GM18951 (cell line): ENCODE results near the gene RFTN1.
"Not testable (repeated sequence)": the region's sequence is repeated elsewhere in the genome, so short reads cannot be mapped to it uniquely, and the experiment has no call there.

Experiments
- POLR2A ChIP-seq: IDR thresholded peaks from 4 replicates; pipeline ENCODE4 v1.6.1; 2011; ENCODE audit warnings: mild to moderate bottlenecking; ENCODE audit not compliant: insufficient read length, insufficient read depth; ENCODE audit errors: extremely low read depth
- in situ Hi-C: fragments of 300-500 bp; cut with MboI; formaldehyde crosslinking; loops from one replicate; pipeline ENCODE4 v1.12.0; 2022; ENCODE audit warnings: low sequenced_read_pairs, mixed read lengths, inconsistent platforms; ENCODE audit not compliant: unreplicated experiment

RFTN1 gene

DNA sequence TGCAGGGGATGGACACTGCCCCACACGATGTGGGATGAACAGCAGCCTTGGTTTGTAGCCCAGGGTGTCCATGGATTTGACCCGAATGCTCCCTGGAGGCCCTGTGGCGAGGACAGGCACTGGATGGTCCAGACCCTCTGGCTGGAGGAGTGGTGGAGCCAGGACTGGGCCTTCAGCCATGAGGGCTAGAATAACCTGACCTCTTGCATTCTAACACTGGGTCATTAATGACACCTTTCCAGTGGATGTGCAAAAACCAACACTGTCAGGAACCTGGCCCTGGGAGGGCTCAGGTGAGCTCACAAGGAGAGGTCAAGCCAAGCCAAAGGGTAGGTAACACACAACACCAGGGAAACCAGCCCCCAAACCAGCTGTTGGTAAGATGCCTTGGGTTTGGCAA, 197.1 kb downstream of the RFTN1 start:
- in situ Hi-C loops: no loop called here
- TF ChIP-seq POLR2A: no peak

DNA sequence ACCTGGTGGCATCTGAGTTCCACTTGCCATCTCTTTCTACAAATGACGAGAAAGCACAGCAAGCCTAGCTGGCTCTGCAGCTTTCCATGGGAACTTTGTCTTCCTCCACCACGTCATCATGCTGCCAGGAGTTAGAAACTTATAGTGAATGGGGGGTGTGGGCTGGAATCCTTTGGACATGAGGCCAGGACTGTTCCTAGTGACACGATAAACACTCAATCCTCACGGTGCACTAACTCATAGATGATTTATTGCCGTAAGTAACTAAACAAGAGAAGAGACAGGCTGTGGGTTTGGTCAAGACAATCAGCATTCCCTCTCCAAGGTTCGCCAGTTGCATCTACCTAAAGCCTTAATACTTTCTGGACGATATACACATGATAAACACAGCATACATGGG, 197.9 kb downstream of the RFTN1 start:
- no peak for TF ChIP-seq POLR2A
- in situ Hi-C loops: no loop called here

DNA sequence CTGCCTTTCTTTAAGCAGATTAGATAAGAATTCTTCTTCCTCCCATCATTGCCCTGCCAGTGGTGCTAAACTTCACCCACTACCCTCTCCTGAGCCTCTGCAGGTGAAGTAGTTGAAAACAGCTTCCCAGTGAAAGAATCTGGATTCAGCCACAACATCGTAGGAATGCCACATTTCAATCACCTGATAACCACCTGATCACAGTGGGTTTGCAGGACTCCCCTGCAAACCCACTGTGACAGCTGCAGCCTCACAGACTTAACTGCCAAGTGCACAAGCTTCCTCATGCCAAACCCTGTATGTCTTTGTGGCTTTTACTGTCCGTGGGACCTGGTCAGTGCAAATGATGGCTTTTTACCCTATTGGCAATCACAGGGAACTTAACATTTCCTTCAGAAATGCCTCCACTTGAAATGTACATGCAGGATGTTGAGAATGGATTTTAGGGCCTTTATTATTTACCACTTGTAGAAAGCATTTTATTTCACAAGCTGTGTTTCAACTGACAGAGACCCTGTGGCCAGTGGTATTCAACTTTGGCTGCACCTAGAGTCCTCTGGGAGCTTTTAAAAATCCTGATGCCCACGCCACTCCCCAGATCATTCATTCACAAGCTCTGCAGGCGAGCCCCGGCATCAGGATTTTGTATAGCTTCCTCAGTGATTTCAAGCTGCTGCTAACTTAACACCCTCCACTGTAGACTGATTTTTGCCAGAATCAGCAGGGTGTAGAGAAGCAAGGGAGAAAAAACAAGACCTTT, 199.4 kb downstream of the RFTN1 start:
- in situ Hi-C loops: no loop called here
- TF ChIP-seq POLR2A: no peak

DNA sequence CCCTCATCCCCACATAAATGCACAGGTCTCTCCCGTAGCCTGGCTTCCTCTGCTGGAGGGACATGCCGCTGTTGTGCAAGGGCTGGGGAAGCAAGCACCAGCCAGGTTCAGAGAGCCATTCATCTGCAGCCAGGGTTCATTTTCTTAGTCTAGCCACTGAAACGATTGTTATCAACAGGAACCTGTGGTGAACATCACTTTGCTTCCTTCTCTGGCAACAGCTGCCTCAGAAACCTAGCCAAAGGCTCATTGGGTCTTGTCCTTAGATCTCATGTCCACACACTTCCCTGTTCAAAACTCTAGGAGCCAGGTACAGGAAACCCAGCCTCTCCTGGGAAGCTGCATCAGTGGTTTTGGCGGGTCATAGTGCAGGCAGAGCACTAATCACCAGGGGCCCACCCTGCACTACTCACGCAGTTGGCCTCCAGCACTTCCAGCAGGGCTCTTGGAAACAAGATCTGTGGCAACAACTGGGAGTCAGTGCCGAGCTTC, 201.5 kb downstream of the RFTN1 start:
- in situ Hi-C loops: no loop called here
- TF ChIP-seq POLR2A: peak; percentile 27

DNA sequence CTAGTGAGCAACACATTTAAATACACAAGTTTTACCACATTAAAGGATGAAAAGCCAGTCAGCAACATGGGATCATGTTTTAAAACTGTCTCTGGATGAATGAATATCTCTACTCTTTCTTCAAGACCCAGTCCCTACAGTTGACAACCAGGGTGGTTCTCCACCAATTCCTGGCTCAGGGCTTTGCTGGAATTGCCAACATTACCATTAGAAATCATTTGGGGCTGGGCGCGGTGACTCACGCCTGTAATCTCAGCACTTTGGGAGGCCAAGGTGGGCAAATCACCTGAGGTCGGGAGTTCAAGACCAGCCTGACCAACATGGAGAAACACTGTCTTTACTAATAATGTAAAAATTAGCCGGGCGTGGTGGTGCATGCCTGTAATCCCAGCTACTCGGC, 203.0 kb downstream of the RFTN1 start:
- in situ Hi-C loops: not testable (repeated sequence)

DNA sequence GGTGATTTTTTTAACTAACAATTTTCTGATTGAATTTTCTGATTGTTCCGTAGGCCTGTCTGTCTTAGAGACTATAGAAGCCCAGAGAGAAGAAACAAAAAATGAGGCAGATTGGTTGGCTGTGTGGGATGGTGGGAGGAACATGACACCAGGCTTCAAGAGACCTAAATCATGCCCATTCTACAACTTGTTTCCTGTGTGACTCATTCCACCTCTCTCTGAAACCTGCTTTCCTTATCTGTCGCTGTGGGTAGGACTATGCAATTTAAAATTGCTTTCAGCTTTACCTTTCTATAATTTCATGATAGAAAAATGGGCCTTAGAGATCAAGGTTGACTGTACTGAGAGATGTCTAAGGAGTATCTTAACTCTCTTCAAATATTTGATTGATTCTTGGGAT, 203.9 kb downstream of the RFTN1 start:
- in situ Hi-C loops: no loop called here
- no peak for TF ChIP-seq POLR2A

DNA sequence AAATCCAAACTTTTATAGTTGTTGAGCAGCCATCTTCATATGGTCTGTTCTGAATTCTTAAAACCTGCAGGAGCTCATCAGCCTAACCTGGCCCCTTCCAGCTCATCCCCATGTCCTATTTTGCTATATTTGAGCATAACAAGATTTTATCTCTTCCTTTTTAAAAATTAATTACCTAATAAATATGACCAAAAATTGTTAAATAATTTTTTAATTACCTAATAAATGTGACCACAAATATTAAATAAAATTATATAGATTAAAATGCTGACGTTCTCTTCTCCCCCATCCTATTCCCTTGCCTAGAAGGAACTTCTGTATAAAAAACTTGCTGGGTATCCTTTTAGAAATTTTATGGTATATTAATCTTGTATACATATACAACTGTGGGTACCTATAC, 204.8 kb downstream of the RFTN1 start:
- in situ Hi-C loops: no loop called here
- TF ChIP-seq POLR2A: no peak

DNA sequence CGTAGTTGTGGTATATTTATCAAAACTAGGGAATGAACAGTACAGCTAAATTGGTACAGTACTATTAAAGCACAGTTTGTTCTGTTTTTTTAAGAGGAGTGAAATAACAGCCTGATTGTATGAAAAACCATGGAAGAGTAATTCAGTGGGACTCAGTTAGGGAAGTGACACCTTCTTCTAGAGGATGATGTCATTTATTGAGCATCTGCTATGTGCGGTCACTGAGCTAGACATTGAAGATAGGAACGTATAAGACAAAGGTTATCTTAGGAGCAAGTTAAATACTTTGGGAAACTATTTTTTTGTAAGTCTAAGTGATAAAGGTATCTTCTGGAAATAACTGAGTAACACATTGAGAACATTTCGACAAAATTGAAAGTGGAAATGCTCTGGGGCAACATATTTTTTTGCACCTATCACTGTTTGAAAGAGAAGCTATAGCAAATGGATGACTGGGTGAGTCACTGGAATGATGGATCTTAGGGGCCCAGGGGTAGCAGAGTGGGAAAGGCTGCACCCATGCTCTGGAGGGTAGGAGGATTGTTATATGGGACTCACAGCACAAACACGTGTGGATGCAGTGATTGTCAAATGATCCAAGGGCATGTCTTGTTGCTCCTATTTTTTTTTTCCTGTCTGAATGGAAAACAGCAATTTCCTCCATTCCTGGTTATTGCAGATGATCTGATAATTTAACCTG, 205.5 kb downstream of the RFTN1 start:
- in situ Hi-C loops: no loop called here
- TF ChIP-seq POLR2A: no peak

DNA sequence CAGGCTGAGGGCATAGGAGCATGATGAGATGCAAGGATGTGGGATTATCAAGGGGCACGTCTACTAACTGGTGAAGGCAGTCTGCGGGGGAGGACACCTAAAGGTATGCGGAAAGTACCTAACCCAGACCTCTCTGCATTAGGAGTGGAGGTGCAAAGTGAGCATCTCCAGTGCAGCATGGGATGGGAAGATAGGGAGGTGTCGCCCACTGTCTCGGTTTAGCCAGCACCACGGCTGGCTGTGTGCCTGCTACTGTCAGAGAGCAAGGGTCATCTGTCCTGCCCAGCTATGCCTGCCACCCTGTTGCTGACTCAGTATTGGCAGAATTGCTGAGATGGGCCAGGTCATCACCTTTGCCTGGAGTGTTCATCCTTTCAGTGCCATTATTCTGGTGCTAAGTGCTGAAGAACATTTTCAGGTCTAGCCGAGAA, 208.4 kb downstream of the RFTN1 start:
- peak; percentile 48 for TF ChIP-seq POLR2A
- in situ Hi-C loops: no loop called here

DNA sequence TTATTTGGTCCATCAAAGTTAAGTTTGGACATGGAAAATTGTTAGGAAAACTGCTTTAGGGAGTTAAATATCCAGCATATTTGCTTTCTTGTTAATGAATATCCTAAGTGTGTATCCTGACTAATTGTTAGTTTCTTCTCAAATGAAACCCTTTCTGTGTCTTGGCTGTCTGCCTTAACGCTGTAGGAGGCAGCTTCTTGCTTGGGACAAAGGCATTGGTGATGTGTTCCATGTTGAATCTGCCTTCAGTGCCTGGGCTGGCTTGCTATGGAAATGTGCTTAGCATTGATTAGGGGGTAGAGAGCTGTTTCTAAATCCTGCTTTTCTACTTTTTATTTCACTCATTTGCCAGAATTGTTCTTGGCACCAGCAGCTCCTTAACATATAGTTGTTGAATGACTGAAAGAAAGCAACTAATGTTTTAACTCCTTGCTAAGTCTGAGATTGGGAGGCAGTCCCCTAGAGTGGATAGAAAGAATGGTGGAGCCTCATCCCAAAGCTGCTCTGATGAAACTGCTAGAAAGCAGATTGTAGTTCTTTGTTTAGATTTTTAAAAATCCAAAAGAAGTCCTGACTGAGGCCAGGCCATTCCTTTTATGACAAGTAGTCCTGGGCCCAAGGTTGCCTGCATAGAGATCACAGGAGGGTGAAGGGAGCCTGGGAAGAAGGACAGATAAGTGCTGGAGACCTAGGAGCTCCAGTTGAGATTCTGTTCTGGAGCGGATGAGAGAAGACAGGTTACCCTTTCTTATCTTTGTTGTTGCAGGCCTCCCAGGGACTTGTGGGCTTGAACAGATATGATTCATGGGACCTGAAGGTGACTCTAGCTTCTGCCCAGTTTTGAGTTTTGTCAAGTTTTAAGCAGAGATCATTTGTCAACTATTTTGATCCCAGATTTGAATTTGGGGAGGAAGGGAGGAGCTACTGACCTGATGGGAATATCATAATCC, 209.2 kb downstream of the RFTN1 start:
- TF ChIP-seq POLR2A: no peak
- in situ Hi-C loops: no loop called here

DNA sequence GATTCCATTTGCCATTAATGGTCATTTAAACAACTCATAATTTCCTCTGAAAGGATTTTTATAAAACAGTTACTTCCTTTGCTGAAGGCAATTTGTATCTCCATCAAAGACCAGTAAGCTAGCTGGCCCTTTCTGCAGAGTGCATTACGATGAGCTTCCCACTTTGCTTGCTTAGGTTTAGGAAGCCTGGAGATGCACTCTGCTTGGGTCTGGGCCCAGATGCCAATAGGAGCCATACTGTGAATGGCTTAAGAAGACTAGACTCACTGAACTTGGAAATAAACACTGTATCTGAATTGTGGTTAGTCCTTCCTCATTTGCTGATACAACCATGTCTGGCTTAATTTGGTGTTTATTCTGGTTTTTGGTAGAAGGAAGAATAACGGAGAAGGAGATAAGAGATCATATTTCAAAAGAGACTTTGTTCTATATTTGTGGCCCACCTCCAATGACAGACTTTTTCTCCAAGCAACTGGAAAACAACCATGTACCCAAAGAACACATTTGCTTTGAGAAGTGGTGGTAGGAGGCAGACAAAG, 210.4 kb downstream of the RFTN1 start:
- no peak for TF ChIP-seq POLR2A
- in situ Hi-C loops: no loop called here

DNA sequence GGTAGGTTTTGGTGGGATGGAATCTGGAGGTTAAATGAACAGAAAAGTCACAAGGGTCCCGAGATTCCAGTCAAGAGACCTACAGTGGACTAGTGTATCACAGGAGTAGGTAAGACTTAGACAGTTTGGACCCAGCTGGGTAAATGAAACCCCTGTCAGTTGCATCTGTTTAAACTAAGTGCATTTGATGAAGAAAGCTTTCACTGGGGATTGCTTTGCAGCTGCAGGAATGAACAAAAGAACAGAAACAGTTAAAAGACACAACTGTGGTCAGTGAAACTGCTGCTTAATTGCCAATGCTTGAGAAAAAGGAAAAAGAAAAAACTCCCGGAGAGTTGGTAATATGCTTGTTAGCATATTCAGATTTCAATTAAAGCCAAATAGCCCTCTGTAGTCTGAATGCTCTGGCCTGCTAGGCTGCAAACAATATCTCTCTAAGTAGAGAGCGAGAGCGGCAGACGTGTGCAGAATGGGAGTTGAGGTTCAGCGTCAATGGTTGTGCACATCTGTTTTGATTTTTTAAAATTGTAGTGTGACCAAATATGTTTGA, 211.3 kb downstream of the RFTN1 start:
- in situ Hi-C loops: no loop called here
- TF ChIP-seq POLR2A: no peak

DNA sequence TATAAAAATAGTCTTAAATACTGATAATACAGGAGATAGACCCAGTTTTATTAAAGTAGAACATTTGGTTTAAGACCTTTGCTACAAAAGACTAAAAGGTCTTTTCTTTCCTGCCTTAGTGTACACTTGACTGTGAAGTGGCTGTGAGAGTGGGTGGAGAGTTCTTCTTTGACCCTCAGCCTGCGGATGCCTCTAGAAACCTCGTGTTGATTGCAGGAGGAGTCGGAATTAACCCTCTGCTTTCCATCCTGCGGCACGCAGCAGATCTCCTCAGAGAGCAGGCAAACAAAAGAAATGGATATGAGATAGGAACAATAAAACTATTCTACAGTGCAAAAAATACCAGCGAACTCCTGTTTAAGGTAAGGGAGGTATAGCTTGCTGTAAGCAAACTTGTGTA, 212.0 kb downstream of the RFTN1 start:
- no peak for TF ChIP-seq POLR2A
- in situ Hi-C loops: no loop called here
